Natural killer cell (primary cell): ENCODE measurements around the gene QRFPR. TPM values are rescaled to one million over a fixed set of nuclear protein-coding genes. Genes with fewer than 3 reads are reported as not detected.

Experiments used
- ATAC-seq, 3 donors: fragments of 150-1000 bp in 2 of 3; fragments of 200-7000 bp in 1 of 3; cut with Tn5 transposase; 1 replicate in 1 of 3; 2 replicates in 2 of 3; pipeline ENCODE4 v1.10.0; 2021; ENCODE audit warnings: mild to moderate bottlenecking in 2 of 3, moderate library complexity in 2 of 3
- DNase-seq, 2 donors: peaks; one replicate each; pipeline versions ENCODE4 v3.0.0 to v3.0.0-alpha.2; 2013 to 2021; ENCODE audit warnings: mixed read lengths in 1 of 2
- H3K27ac ChIP-seq: one replicate; pipeline ENCODE4 v1.5.1; 2013; ENCODE audit warnings: mild to moderate bottlenecking, low read length
- H3K27me3 ChIP-seq: one replicate; pipeline ENCODE4 v1.6.1; 2013; ENCODE audit warnings: low read length; ENCODE audit not compliant: control insufficient read depth, insufficient read depth
- H3K36me3 ChIP-seq: one replicate; pipeline ENCODE4 v1.6.1; 2013; ENCODE audit warnings: low read length; ENCODE audit not compliant: control insufficient read depth, insufficient read depth
- H3K4me1 ChIP-seq: one replicate; pipeline ENCODE4 v1.6.1; 2013; ENCODE audit warnings: low read length; ENCODE audit not compliant: control insufficient read depth, insufficient read depth
- H3K4me3 ChIP-seq: one replicate; pipeline ENCODE4 v1.5.1; 2013; ENCODE audit warnings: low read length
- H3K9me3 ChIP-seq: one replicate; pipeline ENCODE4 v1.6.1; 2013; ENCODE audit warnings: low read length; ENCODE audit not compliant: control insufficient read depth, insufficient read depth
- H3K27ac Mint-ChIP-seq, 2 donors: one replicate each; pipeline ENCODE4 v1.8.0; 2022; ENCODE audit warnings: mild to moderate bottlenecking in 2 of 2, mixed read lengths in 2 of 2, moderate library complexity in 1 of 2
- H3K27me3 Mint-ChIP-seq, 2 donors: one replicate each; pipeline ENCODE4 v1.8.0; 2022; ENCODE audit warnings: low read depth in 2 of 2, mixed read lengths in 2 of 2
- H3K36me3 Mint-ChIP-seq: one replicate; pipeline ENCODE4 v1.8.0; 2022; ENCODE audit warnings: mixed read lengths
- H3K4me1 Mint-ChIP-seq, 2 donors: one replicate each; pipeline ENCODE4 v1.8.0; 2022; ENCODE audit warnings: mixed read lengths in 2 of 2
- H3K4me3 Mint-ChIP-seq: one replicate; pipeline ENCODE4 v1.8.0; 2022; ENCODE audit warnings: mild to moderate bottlenecking, moderate library complexity, mixed read lengths
- H3K9me3 Mint-ChIP-seq, 2 donors: one replicate each; pipeline ENCODE4 v1.8.0; 2022; ENCODE audit warnings: mixed read lengths in 2 of 2
- CTCF ChIP-seq: fragments of 200-600 bp; IDR thresholded peaks from one replicate; pipeline ENCODE4 v1.8.0; 2022; ENCODE audit warnings: antibody characterized with exemption
- WGBS: methylation state at CpG from one replicate; pipeline ENCODE4 v1.1.7; 2013; ENCODE audit warnings: missing lambda C conversion rate; ENCODE audit not compliant: insufficient coverage; 5-methylcytosine and 5-hydroxymethylcytosine counted together
- intact Hi-C: fragments of 100-400 bp; cut with micrococcal nuclease; formaldehyde crosslinking; loops from one replicate; pipeline ENCODE4 v1.14.2; 2022
- total RNA-seq, 4 donors: library from RNA; stranded (reverse); fragments of 120-200 nt in 1 of 4; gene quantifications; one replicate each; pipeline versions ENCODE4 v1.2.3 to v1.2.4, GENCODE V29; 2013 to 2022

The QRFPR gene
- total RNA-seq, result not detected
- not detected for total RNA-seq (2013)

- H3K36me3 Mint-ChIP-seq, result peaks cover 7% of the 10 kb centered on the region
- DNase-seq, result no peak
- Histone ChIP-seq H3K36me3 (no peaks in the 10 kb centered on the region), H3K27me3 (peaks cover 24% of the 10 kb centered on the region), H3K4me1 (no peaks in the 10 kb centered on the region), H3K9me3 (no peaks in the 10 kb centered on the region), H3K27ac (no peak within 1 kb of the TSS), H3K4me3 (no peak within 1 kb of the TSS)
- intact Hi-C loops, result no loop called here
- TF ChIP-seq CTCF, result no peak
- ATAC-seq, result no peak
- H3K27me3 Mint-ChIP-seq, result peaks cover 31 to 71% of the 10 kb centered on the region in 2 donors
- H3K9me3 Mint-ChIP-seq, result peaks cover 2 to 3% of the 10 kb centered on the region in 2 donors
- WGBS, result 10% methylated on average over 35 of the region's 35 CpGs
- peak within 1 kb of the TSS; percentile 2 for H3K4me3 Mint-ChIP-seq
- H3K27ac Mint-ChIP-seq, result no peak within 1 kb of the TSS
- peaks cover 5 to 6% of the 10 kb centered on the region in 2 donors for H3K4me1 Mint-ChIP-seq
Observed at GRCh38 chr4:121380776-121381462, at the start of gene QRFPR. QRFPR (minus strand) TSS chr4:121381018; CDS start chr4:121380647, 371 bp downstream.

- Mint-ChIP-seq H3K27ac (no peak overlapping the region), H3K4me1 (no peaks in the 10 kb centered on the region), H3K36me3 (no peaks in the 10 kb centered on the region), H3K4me3 (no peak overlapping the region), H3K9me3 (peaks cover 5 to 6% of the 10 kb centered on the region in 2 donors), H3K27me3 (peaks cover 0 to 2% of the 10 kb centered on the region in 2 donors)
- TF ChIP-seq CTCF, result no peak
- DNase-seq, result no peak
- Histone ChIP-seq H3K4me1 (no peaks in the 10 kb centered on the region), H3K27me3 (no peaks in the 10 kb centered on the region), H3K9me3 (no peaks in the 10 kb centered on the region), H3K4me3 (no peak overlapping the region), H3K27ac (no peak overlapping the region), H3K36me3 (no peaks in the 10 kb centered on the region)
- 68% methylated on average over 2 of the region's 2 CpGs for WGBS
- no peak for ATAC-seq
- intact Hi-C loops, result no loop called here
Observed at GRCh38 chr4:121428721-121429120, 47.9 kb upstream of the QRFPR start.

- H3K4me1 Mint-ChIP-seq, result no peaks in the 10 kb centered on the region
- H3K36me3 Mint-ChIP-seq, result no peaks in the 10 kb centered on the region
- no peak overlapping the region for H3K27ac Mint-ChIP-seq
Observed at GRCh38 chr4:121421594-121421993, 40.8 kb upstream of the QRFPR start.

More at GRCh38 chr4:121421594-121421993, 40.8 kb upstream of the QRFPR start:
- WGBS, result 75% methylated on average over 3 of the region's 4 CpGs
- no peak overlapping the region for H3K4me3 Mint-ChIP-seq
- Histone ChIP-seq H3K27ac (no peak overlapping the region), H3K36me3 (no peaks in the 10 kb centered on the region), H3K4me1 (no peaks in the 10 kb centered on the region), H3K9me3 (no peaks in the 10 kb centered on the region), H3K4me3 (no peak overlapping the region), H3K27me3 (no peaks in the 10 kb centered on the region)
- intact Hi-C loops, result no loop called here
- peaks cover 0 to 4% of the 10 kb centered on the region in 2 donors for H3K27me3 Mint-ChIP-seq
- no peak for DNase-seq
- TF ChIP-seq CTCF, result no peak
- H3K9me3 Mint-ChIP-seq, result peaks cover 0 to 4% of the 10 kb centered on the region in 2 donors
- no peak for ATAC-seq
